ENCODE data around the gene RBM4.

Gene RBM4

GRCh38 chr11:66688561-66689534 lies 50.3 kb downstream of the RBM4 start:
- no peak for TF ChIP-seq CTCF (IDR thresholded peaks at IDR 0.05; ENCODE audit: low read depth, low read length)
- Histone ChIP-seq H3K9me3 (ENCODE audit: severe bottlenecking) (no peaks in the 10 kb centered on the region), H3K4me3 (ENCODE audit: low read depth, low read length) (no peak overlapping the region), H3K36me3 (peaks cover 83% of the 10 kb centered on the region), H3K27ac (no peak overlapping the region), H3K27me3 (ENCODE audit: insufficient read depth, low read depth, severe bottlenecking) (no peaks in the 10 kb centered on the region)
- no peak for DNase-seq

- Histone ChIP-seq H3K4me3 (ENCODE audit: low read depth, low read length) (no peak overlapping the region), H3K9me3 (ENCODE audit: severe bottlenecking) (no peaks in the 10 kb centered on the region), H3K27ac (no peak overlapping the region), H3K36me3 (peaks cover 86% of the 10 kb centered on the region), H3K27me3 (ENCODE audit: insufficient read depth, low read depth, severe bottlenecking) (no peaks in the 10 kb centered on the region)
- DNase-seq, result no peak
- no peak for TF ChIP-seq CTCF (IDR thresholded peaks at IDR 0.05; ENCODE audit: low read depth, low read length)
These were observed 51.4 kb downstream of the RBM4 start for GRCh38 chr11:66689661-66690590.

GRCh38 chr11:66691311-66691980 lies 52.9 kb downstream of the RBM4 start:
- Histone ChIP-seq H3K27ac (no peak overlapping the region), H3K4me3 (ENCODE audit: low read depth, low read length) (no peak overlapping the region), H3K27me3 (ENCODE audit: insufficient read depth, low read depth, severe bottlenecking) (no peaks in the 10 kb centered on the region), H3K36me3 (peaks cover 93% of the 10 kb centered on the region), H3K9me3 (ENCODE audit: severe bottlenecking) (no peaks in the 10 kb centered on the region)
- DNase-seq, result no peak
- TF ChIP-seq CTCF (IDR thresholded peaks at IDR 0.05; ENCODE audit: low read depth, low read length), result no peak

- no peak overlapping the region for H3K4me3 ChIP-seq (ENCODE audit: low read depth, low read length)
- no peak for TF ChIP-seq CTCF (IDR thresholded peaks at IDR 0.05; ENCODE audit: low read depth, low read length)
- no peaks in the 10 kb centered on the region for H3K9me3 ChIP-seq (ENCODE audit: severe bottlenecking)
- peaks cover 93% of the 10 kb centered on the region for H3K36me3 ChIP-seq
- H3K27me3 ChIP-seq (ENCODE audit: insufficient read depth, low read depth, severe bottlenecking), result no peaks in the 10 kb centered on the region
- no peak overlapping the region for H3K27ac ChIP-seq
- no peak for DNase-seq
These were observed 53.9 kb downstream of the RBM4 start for GRCh38 chr11:66692446-66692845.

GRCh38 chr11:66692871-66693331 lies 54.4 kb downstream of the RBM4 start:
- DNase-seq, result no peak
- peaks cover 93% of the 10 kb centered on the region for H3K36me3 ChIP-seq

More at GRCh38 chr11:66692871-66693331, 54.4 kb downstream of the RBM4 start:
- Histone ChIP-seq H3K9me3 (ENCODE audit: severe bottlenecking) (no peaks in the 10 kb centered on the region), H3K27me3 (ENCODE audit: insufficient read depth, low read depth, severe bottlenecking) (no peaks in the 10 kb centered on the region), H3K4me3 (ENCODE audit: low read depth, low read length) (no peak overlapping the region), H3K27ac (no peak overlapping the region)
- TF ChIP-seq CTCF (IDR thresholded peaks at IDR 0.05; ENCODE audit: low read depth, low read length), result no peak

Measured in WERI-Rb-1 (cell line).